K562 (cell line): ENCODE results near the gene HACL1. TPM values are rescaled to one million over a fixed set of nuclear protein-coding genes. Genes with fewer than 3 reads are reported as not detected.

ENCODE experiments used
- ASH1L ChIP-seq: fragments of 450-650 bp; IDR thresholded peaks from 2 replicates; pipeline ENCODE4 v1.6.1; 2018; ENCODE audit warnings: borderline replicate concordance, mild to moderate bottlenecking, low read depth; ENCODE audit not compliant: partially characterized antibody
- CBX3 ChIP-seq, 2 experiments: IDR thresholded peaks; 1 replicate in 1 of 2; 2 replicates in 1 of 2; pipeline ENCODE4 v1.6.1; 2012; ENCODE audit warnings: inconsistent platforms in 2 of 2, low read length in 2 of 2, borderline replicate concordance in 1 of 2, control low read depth in 1 of 2
- DDX20 ChIP-seq: fragments of 450-650 bp; IDR thresholded peaks from 2 replicates; pipeline ENCODE4 v1.6.1; 2016; ENCODE audit warnings: missing genetic modification characterization, low read depth, mild to moderate bottlenecking, missing compliant biosample characterization, moderate library complexity
- L3MBTL2 ChIP-seq: fragments of 450-650 bp; IDR thresholded peaks from 2 replicates; pipeline ENCODE4 v1.6.1; 2016; ENCODE audit warnings: mild to moderate bottlenecking, moderate library complexity
- LCOR ChIP-seq: sonication (generic); formaldehyde crosslinking; IDR thresholded peaks from 2 replicates; pipeline ENCODE4 v1.8.0; 2022; ENCODE audit warnings: mild to moderate bottlenecking, missing genetic modification reagents
- MTA1 ChIP-seq: fragments of 450-650 bp; IDR thresholded peaks from 2 replicates; pipeline ENCODE4 v1.6.1; 2017; ENCODE audit warnings: borderline replicate concordance
- NR1H2 ChIP-seq: sonication (generic); formaldehyde crosslinking; IDR thresholded peaks from 2 replicates; pipeline ENCODE4 v1.4.0; 2020; ENCODE audit warnings: mild to moderate bottlenecking, missing genetic modification reagents
- PPARD ChIP-seq: fragments of 250-450 bp; sonication (Bioruptor Pico); IDR thresholded peaks from 2 replicates; pipeline ENCODE4 v1.8.0; 2022; ENCODE audit warnings: inconsistent platforms, mild to moderate bottlenecking, moderate library complexity
- PTTG1 ChIP-seq: fragments of 450-650 bp; IDR thresholded peaks from 2 replicates; pipeline ENCODE4 v1.6.1; 2016; ENCODE audit warnings: low read depth, mild to moderate bottlenecking, missing genetic modification characterization, missing compliant biosample characterization
- RAD51 ChIP-seq: fragments of 450-650 bp; IDR thresholded peaks from 2 replicates; pipeline ENCODE4 v1.7.1; 2016; ENCODE audit warnings: low read depth, mild to moderate bottlenecking, borderline replicate concordance
- SRSF7 ChIP-seq: fragments of 200-400 bp; formaldehyde crosslinking; optimal IDR thresholded peaks from 2 replicates; pipeline ENCODE3; 2017; ENCODE audit warnings: mild to moderate bottlenecking, low read depth, low read length
- ZNF282 ChIP-seq: sonication (generic); formaldehyde crosslinking; IDR thresholded peaks from 2 replicates; pipeline ENCODE4 v1.8.1; 2023; ENCODE audit warnings: missing genetic modification reagents
- ZNF347 ChIP-seq: fragments of 450-650 bp; formaldehyde crosslinking; IDR thresholded peaks from 2 replicates; pipeline ENCODE4 v1.4.0; 2020; ENCODE audit warnings: low read depth, mild to moderate bottlenecking, moderate library complexity
- ZNF764 ChIP-seq: fragments of 250-450 bp; sonication (Bioruptor Pico); IDR thresholded peaks from 2 replicates; pipeline ENCODE4 v1.4.0; 2020; ENCODE audit warnings: low read depth, mild to moderate bottlenecking, moderate library complexity
- ZNF778 ChIP-seq: fragments of 450-650 bp; formaldehyde crosslinking; IDR thresholded peaks from 2 replicates; pipeline ENCODE4 v1.4.0; 2020; ENCODE audit warnings: mild to moderate bottlenecking, moderate library complexity
- ZSCAN29 ChIP-seq: fragments of 450-650 bp; IDR thresholded peaks from 2 replicates; pipeline ENCODE4 v1.6.1; 2017
- polyA plus RNA-seq, 8 experiments: library from polyadenylated mRNA; depleted of rRNA in 4 of 8; stranded (reverse) in 5 of 8; unstranded in 3 of 8; fragments of >200 nt; fragmentation: Nextera tagmentation in 2 of 8; fragmentation: Illumina TruSeq in 1 of 8; extraction: Ambion mirVana in 2 of 8; extraction: Trizol in 1 of 8; gene quantifications; 2 replicates each; pipeline versions ENCODE4 v1.2.1 to v1.2.3, GENCODE V29; 2011 to 2014; ENCODE audit warnings: inconsistent platforms in 1 of 8, missing spikeins in 1 of 8
- total RNA-seq, 7 experiments: library from RNA; depleted of rRNA in 6 of 7; stranded (reverse); fragments of >200 nt in 6 of 7; fragmentation: Illumina TruSeq in 2 of 7; extraction: Trizol in 2 of 7; gene quantifications; 2 replicates each; pipeline versions ENCODE4 v1.2.1 to v1.2.3, GENCODE V29; 2011 to 2021; ENCODE audit warnings: low replicate concordance in 1 of 7
- TF ChIP-seq, protein P1 (sequence below): conservative IDR thresholded peaks from 2 replicates; pipeline ENCODE4 v1.6.1; 2011; ENCODE audit warnings: low read depth, mild to moderate bottlenecking, low read length; ENCODE audit not compliant: control insufficient read depth
- TF ChIP-seq, protein P2 (sequence below): fragments of 250-450 bp; sonication (Bioruptor Pico); IDR thresholded peaks from 2 replicates; pipeline ENCODE4 v1.5.0; 2021; ENCODE audit warnings: mild to moderate bottlenecking, moderate library complexity
- TF ChIP-seq, protein P3 (sequence below): sonication (generic); formaldehyde crosslinking; IDR thresholded peaks from 2 replicates; pipeline ENCODE4 v1.8.1; 2023; ENCODE audit warnings: mild to moderate bottlenecking, missing genetic modification reagents
- TF ChIP-seq, protein P4 (sequence below): sonication (generic); formaldehyde crosslinking; IDR thresholded peaks from 2 replicates; pipeline ENCODE4 v1.8.0; 2022; ENCODE audit warnings: mild to moderate bottlenecking, low read depth, missing genetic modification reagents

HACL1 gene
- total and polyA plus RNA-seq, 9 of the 15 experiments (the other 6 are each of a cell fraction or from before 2014, with no cell fraction given) = 18.9 to 61.5 (median 30.5) TPM

DNA sequence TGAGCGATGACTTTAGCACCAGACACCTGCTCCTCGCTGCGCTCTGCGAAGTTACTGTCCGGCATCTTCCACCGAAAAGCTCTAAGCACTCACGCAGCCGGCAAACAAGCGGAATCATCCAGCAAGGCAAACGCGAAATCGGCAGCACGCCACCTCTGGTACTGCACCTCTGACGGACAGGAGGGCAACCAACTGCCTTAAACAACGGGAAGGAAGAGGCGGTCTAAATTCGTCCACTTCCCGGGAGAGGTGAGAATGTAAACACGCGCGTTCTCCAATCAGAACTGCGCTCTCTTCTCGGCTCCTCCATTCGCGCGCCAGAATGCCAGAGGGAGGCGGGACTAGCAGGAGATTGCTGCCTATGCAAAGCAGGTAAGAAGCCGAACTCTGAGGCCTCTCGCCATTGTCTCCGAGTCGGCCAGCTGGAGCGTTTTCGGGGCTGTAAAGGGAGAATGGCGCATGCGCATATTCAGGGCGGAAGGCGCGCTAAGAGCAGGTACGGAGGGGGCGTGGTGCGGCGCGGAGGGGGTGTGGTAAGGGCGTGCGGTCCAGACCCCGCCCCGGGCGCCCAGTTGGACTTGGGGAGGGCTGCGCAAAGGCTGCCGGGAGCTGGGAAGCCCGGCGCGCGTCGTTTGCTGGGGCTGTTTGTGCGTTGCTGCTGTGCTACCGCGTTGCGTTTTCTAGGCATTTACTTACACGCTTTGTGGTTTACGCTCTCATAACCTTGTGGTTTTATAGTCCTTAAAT lies at the start of gene HACL1, which contains the start of gene BTD (continued):
- TF ChIP-seq, protein P1, sequence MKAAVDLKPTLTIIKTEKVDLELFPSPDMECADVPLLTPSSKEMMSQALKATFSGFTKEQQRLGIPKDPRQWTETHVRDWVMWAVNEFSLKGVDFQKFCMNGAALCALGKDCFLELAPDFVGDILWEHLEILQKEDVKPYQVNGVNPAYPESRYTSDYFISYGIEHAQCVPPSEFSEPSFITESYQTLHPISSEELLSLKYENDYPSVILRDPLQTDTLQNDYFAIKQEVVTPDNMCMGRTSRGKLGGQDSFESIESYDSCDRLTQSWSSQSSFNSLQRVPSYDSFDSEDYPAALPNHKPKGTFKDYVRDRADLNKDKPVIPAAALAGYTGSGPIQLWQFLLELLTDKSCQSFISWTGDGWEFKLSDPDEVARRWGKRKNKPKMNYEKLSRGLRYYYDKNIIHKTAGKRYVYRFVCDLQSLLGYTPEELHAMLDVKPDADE = peak; percentile 50; the same call in 1 of the 2 replicates
- no peak for TF ChIP-seq PTTG1 (tag)
- TF ChIP-seq NR1H2 = no peak
- no peak for TF ChIP-seq ZNF764
- TF ChIP-seq ZSCAN29 = no peak
- TF ChIP-seq MTA1 = no peak
- TF ChIP-seq ASH1L = peak; percentile 95
- TF ChIP-seq, protein P2, sequence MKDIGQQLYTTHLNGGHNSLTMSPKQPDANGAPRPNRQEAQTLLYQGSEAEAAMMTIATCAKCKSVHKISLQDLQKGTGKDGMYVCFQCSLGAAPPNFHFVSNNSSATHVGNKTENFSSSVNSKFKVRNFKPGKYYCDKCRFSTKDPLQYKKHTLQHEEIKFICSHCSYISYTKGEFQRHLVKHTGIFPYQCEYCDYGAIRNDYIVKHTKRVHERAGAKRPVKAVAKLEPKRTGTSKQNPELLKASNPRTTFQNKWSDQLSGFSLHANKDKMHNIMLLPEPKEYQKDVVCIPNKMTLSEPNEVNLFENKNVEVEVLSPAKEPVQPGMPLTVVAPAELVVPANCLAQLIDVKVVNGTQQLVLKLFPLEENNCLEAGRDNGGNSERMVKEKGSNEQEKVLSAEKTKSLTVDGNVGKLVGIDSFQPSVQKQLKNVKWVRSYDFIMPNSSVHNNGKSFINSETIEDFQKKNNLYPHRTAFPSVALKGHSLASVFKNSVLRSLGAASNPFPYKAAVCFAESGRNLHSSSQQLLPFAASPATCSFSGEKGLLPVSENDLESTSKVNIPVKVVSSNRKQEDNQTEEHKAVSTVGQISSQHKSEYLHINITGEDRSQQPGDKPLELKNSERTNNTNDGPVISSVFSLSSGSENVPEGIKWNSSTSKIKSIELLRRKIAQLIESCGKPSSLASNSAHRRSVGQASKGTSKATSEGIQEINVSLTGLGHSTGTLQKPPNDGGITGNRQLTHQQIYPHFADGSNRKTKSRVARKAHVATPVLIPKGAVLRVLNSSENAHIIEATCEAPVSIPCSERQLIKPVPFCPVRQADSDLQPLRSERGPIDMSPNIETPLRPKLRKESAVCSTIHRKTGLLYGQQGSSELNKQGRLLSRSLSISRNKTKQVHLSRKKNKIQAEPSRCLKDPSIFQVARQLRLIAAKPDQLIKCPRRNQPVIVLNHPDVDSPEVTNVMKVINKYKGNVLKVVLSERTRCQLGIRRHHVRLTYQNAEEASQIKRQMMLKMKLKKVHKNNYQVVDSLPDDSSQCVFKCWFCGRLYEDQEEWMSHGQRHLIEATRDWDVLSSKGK (CRISPR knock-in tag) = no peak
- peak; percentile 91 for TF ChIP-seq L3MBTL2
- TF ChIP-seq, protein P3, sequence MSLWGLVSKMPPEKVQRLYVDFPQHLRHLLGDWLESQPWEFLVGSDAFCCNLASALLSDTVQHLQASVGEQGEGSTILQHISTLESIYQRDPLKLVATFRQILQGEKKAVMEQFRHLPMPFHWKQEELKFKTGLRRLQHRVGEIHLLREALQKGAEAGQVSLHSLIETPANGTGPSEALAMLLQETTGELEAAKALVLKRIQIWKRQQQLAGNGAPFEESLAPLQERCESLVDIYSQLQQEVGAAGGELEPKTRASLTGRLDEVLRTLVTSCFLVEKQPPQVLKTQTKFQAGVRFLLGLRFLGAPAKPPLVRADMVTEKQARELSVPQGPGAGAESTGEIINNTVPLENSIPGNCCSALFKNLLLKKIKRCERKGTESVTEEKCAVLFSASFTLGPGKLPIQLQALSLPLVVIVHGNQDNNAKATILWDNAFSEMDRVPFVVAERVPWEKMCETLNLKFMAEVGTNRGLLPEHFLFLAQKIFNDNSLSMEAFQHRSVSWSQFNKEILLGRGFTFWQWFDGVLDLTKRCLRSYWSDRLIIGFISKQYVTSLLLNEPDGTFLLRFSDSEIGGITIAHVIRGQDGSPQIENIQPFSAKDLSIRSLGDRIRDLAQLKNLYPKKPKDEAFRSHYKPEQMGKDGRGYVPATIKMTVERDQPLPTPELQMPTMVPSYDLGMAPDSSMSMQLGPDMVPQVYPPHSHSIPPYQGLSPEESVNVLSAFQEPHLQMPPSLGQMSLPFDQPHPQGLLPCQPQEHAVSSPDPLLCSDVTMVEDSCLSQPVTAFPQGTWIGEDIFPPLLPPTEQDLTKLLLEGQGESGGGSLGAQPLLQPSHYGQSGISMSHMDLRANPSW (CRISPR knock-in tag) = no peak
- peak; percentile 80 for TF ChIP-seq LCOR (CRISPR knock-in tag)
- TF ChIP-seq, protein P4, sequence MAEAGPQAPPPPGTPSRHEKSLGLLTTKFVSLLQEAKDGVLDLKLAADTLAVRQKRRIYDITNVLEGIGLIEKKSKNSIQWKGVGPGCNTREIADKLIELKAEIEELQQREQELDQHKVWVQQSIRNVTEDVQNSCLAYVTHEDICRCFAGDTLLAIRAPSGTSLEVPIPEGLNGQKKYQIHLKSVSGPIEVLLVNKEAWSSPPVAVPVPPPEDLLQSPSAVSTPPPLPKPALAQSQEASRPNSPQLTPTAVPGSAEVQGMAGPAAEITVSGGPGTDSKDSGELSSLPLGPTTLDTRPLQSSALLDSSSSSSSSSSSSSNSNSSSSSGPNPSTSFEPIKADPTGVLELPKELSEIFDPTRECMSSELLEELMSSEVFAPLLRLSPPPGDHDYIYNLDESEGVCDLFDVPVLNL (CRISPR knock-in tag) = peak; percentile 72; the same call in 1 of the 2 replicates
- TF ChIP-seq ZNF347 (CRISPR knock-in tag) = no peak
- no peak for TF ChIP-seq PPARD (CRISPR knock-in tag)
- TF ChIP-seq CBX3 (IDR thresholded peaks at IDR 0.05; ENCODE audit: borderline replicate concordance in 1 of 2, low read length in 2 of 2) = peak in 1 of 2 experiments; percentile 63; a peak in 1 of 3 replicates
- no peak for TF ChIP-seq RAD51
- no peak for TF ChIP-seq DDX20 (tag)
- no peak for TF ChIP-seq SRSF7
- TF ChIP-seq ZNF778 (CRISPR knock-in tag) = no peak
- no peak for TF ChIP-seq ZNF282 (CRISPR knock-in tag)
